Fibroblast of lung (primary cell): ENCODE results near the gene MTA1.

ENCODE experiments used
- EZH2 ChIP-seq: IDR thresholded peaks from 2 replicates; pipeline ENCODE4 v1.5.1; 2012; ENCODE audit warnings: low read length, control low read depth, mild to moderate bottlenecking; ENCODE audit errors: missing control alignments
- TF ChIP-seq, protein P1 (sequence below), 2 donors: IDR thresholded peaks in 1 of 2; conservative IDR thresholded peaks in 1 of 2; 1 replicate in 1 of 2; 2 replicates in 1 of 2; pipeline ENCODE4 v1.5.1; 2011 to 2012; ENCODE audit warnings: low read length in 2 of 2, control low read depth in 1 of 2, inconsistent platforms in 1 of 2, low read depth in 1 of 2, mild to moderate bottlenecking in 1 of 2

DNA sequence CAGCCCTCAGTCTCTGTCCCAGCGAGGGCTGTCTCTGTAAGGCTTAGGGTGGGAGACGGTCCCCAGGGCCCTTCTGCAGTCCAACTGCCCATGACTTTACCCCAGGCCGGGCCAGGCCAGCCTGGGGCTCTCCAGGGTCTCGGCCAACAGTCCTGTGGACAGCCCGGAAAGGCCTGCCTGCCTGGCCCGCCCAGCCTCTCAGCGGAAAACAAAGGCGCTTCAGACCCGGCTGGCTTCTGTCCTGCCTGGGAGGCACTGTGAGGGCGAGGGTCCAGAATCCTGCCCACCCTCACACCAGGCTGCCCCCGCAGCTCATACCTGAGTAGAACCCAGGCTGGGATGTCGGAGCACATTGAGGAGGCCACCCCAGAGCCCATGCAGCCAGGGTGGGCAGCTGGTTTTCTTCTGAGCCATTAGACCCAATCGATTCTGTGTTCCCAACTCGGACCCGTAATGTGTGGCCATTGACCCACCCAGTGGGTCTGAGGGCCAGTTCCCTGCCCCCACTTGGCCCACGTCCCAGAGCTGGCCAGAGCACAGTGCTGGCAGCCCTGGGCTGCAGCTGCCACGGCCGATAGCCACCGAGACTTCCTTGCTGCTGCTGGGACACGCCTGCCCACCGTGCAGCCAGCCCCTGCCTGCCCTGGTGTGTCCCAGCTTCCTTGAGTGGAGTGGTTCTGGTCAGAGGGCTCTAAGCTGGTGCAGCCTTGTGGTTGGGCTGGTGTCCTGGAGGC lies 56.6 kb downstream of the MTA1 start:
- TF ChIP-seq, protein P1, sequence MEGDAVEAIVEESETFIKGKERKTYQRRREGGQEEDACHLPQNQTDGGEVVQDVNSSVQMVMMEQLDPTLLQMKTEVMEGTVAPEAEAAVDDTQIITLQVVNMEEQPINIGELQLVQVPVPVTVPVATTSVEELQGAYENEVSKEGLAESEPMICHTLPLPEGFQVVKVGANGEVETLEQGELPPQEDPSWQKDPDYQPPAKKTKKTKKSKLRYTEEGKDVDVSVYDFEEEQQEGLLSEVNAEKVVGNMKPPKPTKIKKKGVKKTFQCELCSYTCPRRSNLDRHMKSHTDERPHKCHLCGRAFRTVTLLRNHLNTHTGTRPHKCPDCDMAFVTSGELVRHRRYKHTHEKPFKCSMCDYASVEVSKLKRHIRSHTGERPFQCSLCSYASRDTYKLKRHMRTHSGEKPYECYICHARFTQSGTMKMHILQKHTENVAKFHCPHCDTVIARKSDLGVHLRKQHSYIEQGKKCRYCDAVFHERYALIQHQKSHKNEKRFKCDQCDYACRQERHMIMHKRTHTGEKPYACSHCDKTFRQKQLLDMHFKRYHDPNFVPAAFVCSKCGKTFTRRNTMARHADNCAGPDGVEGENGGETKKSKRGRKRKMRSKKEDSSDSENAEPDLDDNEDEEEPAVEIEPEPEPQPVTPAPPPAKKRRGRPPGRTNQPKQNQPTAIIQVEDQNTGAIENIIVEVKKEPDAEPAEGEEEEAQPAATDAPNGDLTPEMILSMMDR (conservative IDR thresholded peaks at IDR 0.05 in 1 of 2, IDR thresholded peaks at IDR 0.05 in 1 of 2; ENCODE audit: low read depth in 1 of 2, low read length in 2 of 2), result no peak
- no peak for TF ChIP-seq EZH2
